Fibroblast of mammary gland (primary cell): Measurements from ENCODE around the gene CHST8.

ENCODE experiments used
- DNase-seq: peaks from one replicate; pipeline ENCODE4 v3.0.0-alpha.2; 2010; ENCODE audit warnings: low read depth
- H3K4me3 ChIP-seq: 2 replicates; pipeline ENCODE4 v1.5.1; 2011; ENCODE audit warnings: low read depth, mild to moderate bottlenecking, low read length, moderate library complexity; ENCODE audit not compliant: control insufficient read depth
- TF ChIP-seq, protein P1 (sequence below): conservative IDR thresholded peaks from 2 replicates; pipeline ENCODE4 v1.5.1; 2011; ENCODE audit warnings: low read depth, low read length, inconsistent platforms; ENCODE audit not compliant: control insufficient read depth, insufficient read depth

CHST8 gene

DNA sequence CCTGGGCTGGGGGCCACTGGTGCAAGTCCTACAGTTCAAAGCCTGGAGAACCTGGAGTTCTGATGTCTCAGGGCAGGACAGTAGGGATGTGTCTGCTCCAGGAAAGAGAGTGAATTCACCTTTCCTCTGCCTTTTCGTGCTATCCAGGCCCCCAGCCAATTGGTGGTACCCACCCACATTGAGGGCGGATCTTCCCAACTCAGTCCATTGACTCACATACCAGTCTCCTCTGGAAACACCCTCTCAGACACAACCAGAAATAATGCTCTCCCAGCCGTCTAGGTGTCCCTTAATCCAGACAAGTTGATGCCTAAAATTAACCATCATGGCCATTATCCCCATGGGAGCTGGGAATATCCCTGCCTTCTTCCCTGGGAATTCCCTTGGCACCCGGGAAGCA, 38.8 kb upstream of the CHST8 start:
- TF ChIP-seq, protein P1, sequence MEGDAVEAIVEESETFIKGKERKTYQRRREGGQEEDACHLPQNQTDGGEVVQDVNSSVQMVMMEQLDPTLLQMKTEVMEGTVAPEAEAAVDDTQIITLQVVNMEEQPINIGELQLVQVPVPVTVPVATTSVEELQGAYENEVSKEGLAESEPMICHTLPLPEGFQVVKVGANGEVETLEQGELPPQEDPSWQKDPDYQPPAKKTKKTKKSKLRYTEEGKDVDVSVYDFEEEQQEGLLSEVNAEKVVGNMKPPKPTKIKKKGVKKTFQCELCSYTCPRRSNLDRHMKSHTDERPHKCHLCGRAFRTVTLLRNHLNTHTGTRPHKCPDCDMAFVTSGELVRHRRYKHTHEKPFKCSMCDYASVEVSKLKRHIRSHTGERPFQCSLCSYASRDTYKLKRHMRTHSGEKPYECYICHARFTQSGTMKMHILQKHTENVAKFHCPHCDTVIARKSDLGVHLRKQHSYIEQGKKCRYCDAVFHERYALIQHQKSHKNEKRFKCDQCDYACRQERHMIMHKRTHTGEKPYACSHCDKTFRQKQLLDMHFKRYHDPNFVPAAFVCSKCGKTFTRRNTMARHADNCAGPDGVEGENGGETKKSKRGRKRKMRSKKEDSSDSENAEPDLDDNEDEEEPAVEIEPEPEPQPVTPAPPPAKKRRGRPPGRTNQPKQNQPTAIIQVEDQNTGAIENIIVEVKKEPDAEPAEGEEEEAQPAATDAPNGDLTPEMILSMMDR: no peak
- no peak for DNase-seq
- H3K4me3 ChIP-seq: no peak overlapping the region

DNA sequence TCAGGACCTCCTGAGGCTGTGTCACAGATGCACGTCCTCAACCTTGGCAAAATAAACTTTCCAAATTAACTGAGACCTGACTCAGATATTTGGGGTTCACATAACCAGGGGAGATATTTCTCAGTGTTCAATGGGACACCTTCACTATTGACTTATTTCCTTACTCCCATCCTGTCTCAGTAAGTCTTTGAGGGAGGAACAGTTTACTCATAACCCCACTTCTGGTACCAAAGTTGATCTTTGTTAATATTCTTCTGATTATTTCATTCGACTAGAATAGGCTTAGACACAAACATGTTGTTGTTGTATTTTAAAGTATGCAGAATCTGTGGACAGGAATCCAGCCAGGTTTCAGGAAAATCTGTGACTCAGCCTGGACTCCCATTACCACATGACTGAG, 34.6 kb upstream of the CHST8 start:
- DNase-seq: no peak
- H3K4me3 ChIP-seq: no peak overlapping the region
- TF ChIP-seq, protein P1: no peak

DNA sequence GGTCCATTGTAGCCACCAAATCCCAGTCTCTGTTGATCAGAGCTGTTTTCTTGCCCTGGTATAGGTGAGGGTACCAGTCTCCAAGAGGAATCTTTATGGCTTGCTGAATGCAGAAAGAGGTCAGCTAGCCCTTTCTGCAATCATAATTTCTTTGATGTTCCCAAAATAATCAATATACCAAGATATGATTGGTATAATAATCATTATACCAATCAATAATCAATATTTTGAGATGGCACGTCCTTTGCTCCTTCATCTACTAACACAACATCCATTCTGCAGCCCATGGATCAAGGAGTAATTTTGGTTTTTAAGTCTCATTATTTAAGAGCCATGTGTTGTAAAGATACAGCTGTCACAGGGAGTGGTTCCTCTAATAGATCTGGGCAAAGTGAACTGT, 31.5 kb upstream of the CHST8 start:
- TF ChIP-seq, protein P1: no peak
- no peak for DNase-seq
- H3K4me3 ChIP-seq: no peak overlapping the region

DNA sequence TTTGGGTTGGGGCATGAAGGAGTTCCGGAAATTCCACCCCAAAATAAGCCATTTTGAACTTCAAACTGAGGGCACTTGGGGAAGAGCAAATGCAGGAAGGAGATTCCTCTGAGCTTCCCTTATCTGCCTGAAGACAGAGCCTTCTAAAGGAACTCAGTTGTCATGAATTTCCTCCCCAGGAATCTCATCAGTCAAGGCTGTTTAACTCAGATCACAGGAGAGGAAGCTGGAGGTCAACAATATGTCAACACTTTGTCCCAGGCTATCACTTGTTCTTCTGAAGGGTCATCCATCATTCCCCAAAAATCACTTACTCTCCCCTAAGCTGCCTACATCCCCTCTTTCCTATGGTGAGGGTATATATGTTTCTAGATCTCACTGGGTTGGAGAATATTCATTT, 26.0 kb upstream of the CHST8 start:
- TF ChIP-seq, protein P1: no peak

DNA sequence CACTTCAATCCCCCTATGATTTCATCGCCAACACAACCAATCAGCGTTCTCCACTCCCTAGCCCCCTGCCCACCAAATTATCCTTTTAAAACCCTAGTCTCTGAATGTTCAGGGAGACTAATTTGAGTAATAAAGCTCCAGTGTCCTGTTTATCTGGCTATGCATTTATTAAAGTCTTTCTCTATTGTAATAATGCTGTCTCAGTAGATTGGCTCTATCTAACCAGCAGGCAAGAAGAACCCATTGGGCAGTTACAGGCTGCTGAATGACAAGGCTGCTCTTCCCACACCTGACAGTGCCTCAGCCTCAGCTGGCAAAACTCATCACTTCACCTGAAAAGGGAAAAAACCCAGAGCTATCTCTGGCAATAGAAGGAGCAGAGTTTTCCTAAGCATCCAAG, 20.2 kb upstream of the CHST8 start:
- TF ChIP-seq, protein P1: no peak
- no peak for DNase-seq
- no peak overlapping the region for H3K4me3 ChIP-seq

More for the DNA sequence above, 26.0 kb upstream of the CHST8 start:
- H3K4me3 ChIP-seq: no peak overlapping the region
- DNase-seq: no peak

DNA sequence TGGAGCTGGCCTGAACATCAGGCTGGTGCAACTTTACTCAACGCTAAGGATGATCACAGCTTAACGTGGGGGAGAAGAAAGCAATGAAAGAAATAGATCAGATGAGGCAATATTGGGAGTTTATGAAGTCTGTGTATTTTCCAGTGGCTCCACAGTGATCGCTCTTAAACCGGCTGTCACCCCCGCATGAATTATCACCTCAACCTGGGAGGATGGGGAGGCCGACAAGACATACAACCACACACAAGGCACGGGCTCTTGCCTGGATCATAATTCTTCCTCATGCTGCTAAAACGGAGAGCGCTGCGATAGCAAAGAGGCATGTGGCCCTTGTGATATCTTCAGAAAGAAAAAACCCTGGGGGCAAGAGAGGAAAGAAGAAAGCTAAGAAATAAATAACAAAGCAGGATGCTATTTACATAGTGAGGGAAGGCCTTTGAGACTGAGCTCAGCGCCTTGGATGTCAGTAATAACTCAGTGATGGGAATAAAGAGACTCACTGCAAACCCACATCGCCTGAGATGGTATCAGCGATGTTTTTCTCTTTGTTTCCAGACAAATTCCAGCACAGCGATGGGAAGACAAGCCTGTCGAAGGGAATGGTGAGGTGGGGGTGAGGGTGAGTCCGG, 19.1 kb upstream of the CHST8 start:
- TF ChIP-seq, protein P1: no peak
- DNase-seq: no peak
- no peak overlapping the region for H3K4me3 ChIP-seq

DNA sequence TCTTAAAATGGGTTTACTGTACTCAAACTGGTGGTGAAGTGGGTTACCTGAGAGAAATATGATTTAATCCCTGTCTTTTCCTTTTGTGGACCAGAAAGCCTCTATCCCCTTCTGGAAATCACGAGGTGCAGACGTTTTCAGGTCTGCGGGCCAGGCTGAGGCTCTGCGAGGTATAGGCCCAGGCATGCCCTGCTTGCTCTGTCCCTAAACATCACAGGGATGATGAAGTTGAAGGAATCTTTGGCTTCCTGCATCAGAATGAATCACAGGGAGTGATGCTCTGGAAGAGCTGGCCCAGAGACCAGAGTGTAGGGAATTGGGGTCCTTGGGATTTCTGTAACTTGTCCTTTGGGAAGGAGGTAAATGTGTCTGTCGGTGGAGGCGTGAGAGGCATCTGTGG, 18.4 kb upstream of the CHST8 start:
- H3K4me3 ChIP-seq: no peak overlapping the region
- TF ChIP-seq, protein P1: no peak
- no peak for DNase-seq
